Stimulated activated CD4-positive, alpha-beta T cell treated with anti-CD3 and anti-CD28 coated beads, Interleukin-4, amount 100 ng/mL, for 4 hours (primary cell): ENCODE results near the gene FRYL.
"Not testable (repeated sequence)": the region's sequence is repeated elsewhere in the genome, so short reads cannot be mapped to it uniquely, and the experiment has no call there.

ENCODE experiments used
- DNase-seq, 2 experiments: peaks; one replicate each; pipeline ENCODE4 v3.0.0-alpha.2; 2020

FRYL gene

DNA sequence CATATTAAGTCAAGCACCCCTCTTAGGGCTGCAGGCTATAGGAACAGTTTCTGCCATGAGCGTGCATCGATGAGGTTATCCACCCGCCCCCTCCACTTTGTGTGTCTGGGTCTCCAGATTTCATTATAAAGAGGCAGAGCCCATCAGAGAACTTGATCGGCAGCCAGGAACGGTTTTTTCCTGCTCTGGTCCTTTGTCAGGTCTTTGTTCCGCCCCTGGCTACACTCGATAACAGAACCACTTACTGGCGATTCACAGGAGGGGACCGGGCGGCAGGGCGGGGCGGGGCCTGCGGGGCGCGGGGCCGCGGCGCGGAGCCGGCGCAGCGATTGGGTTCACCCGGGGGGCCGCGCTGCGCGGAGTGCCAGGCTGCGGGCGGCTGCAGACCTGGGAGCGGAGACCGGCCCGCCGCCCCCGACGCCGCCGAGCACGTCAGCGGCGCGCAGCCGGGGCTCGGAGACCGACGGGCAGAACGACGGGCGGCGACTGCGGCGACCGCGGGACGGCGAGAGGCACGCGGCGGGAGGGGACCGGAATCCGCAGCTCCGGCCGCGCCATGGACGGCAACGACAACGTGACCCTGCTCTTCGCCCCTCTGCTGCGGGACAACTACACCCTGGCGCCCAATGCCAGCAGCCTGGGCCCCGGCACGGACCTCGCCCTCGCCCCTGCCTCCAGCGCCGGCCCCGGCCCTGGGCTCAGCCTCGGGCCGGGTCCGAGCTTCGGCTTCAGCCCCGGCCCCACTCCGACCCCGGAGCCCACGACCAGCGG, 296.9 kb downstream of the FRYL start, which contains the start of gene SLC10A4:
SLC10A4 (plus strand) TSS at position 338 of the 771 bp plus-strand sequence; CDS start at position 557, 219 bp downstream.
- no peak for DNase-seq

DNA sequence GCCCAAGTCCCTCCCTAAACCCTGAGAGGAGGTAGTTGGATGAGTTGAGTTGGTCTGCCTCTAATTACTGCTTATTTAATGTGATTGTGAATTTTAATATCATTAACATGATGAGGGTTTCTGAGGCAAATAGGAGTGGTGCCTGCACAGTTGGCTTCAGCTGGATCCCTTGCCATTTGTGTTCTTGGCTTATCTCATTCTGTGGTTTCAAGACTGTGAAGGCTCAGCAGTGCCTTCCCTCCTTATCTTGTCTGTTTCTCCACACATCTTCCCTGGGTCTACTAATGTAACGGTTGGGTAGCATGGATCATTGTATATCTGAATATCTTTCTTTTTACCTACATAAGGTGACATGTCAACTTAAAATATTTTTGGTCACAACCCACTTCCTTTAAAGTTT, 298.5 kb downstream of the FRYL start:
- DNase-seq, result no peak

DNA sequence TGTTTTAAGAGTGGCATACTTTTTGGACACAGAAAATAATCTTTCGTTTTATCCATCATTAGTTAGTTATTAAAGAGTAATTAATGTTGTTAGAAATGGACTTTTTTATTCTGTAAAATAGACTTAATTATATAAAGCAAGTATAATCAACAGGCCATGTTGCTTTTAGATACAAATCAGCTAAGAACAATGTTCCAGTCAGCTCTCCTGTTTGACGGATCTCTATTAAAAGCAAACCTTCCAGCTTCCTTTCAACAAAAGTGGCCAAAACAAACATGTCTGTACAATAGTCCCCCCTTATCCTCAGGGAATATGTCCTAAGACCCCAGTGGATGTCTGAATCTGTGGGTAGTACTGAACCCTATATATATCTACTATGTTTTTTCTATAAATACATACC, 301.8 kb downstream of the FRYL start:
- DNase-seq, result no peak

- no peak for DNase-seq
Measured at GRCh38 chr4:48475770-48476169, 304.3 kb downstream of the FRYL start.

GRCh38 chr4:48472794-48473193, 307.3 kb downstream of the FRYL start:
- DNase-seq, result no peak

- no peak for DNase-seq
Measured at GRCh38 chr4:48470570-48470969, 309.5 kb downstream of the FRYL start.

DNA sequence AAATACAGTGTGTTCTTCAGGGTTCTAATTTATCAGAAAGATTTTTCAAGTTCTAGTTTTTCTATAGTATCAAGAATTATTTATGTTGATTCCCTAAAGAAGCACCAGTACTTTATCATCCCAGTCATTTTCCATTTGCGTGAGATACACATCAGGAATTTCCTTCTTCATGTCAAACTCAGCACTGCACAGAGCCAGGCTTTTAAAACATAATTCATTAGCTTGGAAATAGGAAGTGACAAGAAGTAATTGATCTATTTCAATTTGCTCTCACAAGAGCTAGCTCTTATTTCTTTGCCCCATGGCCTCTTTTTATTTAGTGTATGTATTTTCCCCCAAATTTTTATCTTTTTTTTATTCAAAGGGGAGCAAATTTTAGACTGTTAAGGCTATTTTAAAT, 309.9 kb downstream of the FRYL start:
- DNase-seq, result no peak

DNA sequence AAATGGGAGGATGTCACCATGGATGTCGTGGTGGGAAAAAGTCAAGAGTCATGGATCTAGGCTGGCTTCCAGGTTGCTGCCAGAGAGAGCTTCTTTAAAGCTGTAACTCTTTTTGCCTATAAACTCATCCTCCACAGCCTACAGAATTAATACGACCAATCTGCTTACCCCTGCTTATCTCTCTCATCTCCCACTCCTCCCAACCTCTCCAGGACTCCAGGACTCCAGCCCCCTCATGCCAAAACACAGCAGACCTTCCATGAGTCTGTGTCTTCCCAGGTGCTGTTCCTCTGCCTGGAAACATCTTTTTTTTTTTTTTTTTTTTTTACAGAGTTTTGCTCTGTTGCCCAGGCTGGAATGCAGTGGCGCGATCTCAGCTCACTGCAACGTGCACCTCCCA, 312.2 kb downstream of the FRYL start:
- no peak for DNase-seq

GRCh38 chr4:48467442-48467841, 312.6 kb downstream of the FRYL start:
- DNase-seq, result no peak

DNA sequence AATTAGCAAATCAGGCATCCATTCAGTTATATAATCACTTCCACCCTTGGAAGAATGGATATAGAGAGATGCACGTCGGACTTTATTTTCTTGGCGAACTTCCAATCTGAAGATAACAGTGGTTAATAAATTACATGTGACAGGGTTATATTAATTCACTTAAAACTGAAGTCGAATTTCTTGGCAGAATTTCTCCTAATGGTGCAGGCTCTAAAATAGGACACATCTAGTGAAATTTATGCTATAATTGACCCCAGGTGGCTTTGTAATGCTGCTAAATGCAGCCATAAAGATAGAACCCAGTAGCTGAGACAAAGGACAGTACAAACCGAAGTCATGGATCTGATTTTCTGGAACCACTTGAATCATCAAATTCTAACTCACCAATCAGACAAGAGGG, 317.7 kb downstream of the FRYL start:
- DNase-seq, result no peak

DNA sequence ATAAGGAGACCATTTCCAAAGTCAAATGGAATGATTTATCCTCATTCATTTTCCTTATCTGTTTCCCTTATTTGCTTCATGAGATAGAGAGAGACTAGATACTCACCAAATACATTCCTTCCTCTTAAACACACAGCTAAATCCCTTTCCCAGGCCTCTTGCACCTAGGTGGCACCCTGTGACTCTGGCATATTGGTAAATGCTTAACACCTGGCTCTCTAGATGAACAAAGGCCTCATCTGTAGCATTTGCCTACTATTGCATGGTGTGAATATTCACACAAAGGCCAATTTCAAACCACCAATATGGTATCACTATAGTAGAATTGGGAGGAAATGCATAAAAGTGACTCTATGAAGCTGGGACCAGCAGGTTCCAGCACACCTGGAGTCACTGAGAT, 319.1 kb downstream of the FRYL start:
- DNase-seq, result no peak

GRCh38 chr4:48454591-48454990, 325.5 kb downstream of the FRYL start:
- no peak for DNase-seq

GRCh38 chr4:48451656-48452055, 328.4 kb downstream of the FRYL start:
- not testable (repeated sequence) for DNase-seq

GRCh38 chr4:48450740-48451139, 329.3 kb downstream of the FRYL start:
- no peak for DNase-seq

GRCh38 chr4:48449151-48449550, 330.9 kb downstream of the FRYL start:
- DNase-seq, result no peak
